HG03378 (cell line): ENCODE results near the gene ABCA2.

Experiments
- ATAC-seq: cut with Tn5 transposase; IDR thresholded peaks from one replicate; pipeline ENCODE4 v1.9.1; 2021; ENCODE audit warnings: mild to moderate bottlenecking, moderate library complexity; ENCODE audit not compliant: unreplicated experiment

Gene ABCA2, protein sequence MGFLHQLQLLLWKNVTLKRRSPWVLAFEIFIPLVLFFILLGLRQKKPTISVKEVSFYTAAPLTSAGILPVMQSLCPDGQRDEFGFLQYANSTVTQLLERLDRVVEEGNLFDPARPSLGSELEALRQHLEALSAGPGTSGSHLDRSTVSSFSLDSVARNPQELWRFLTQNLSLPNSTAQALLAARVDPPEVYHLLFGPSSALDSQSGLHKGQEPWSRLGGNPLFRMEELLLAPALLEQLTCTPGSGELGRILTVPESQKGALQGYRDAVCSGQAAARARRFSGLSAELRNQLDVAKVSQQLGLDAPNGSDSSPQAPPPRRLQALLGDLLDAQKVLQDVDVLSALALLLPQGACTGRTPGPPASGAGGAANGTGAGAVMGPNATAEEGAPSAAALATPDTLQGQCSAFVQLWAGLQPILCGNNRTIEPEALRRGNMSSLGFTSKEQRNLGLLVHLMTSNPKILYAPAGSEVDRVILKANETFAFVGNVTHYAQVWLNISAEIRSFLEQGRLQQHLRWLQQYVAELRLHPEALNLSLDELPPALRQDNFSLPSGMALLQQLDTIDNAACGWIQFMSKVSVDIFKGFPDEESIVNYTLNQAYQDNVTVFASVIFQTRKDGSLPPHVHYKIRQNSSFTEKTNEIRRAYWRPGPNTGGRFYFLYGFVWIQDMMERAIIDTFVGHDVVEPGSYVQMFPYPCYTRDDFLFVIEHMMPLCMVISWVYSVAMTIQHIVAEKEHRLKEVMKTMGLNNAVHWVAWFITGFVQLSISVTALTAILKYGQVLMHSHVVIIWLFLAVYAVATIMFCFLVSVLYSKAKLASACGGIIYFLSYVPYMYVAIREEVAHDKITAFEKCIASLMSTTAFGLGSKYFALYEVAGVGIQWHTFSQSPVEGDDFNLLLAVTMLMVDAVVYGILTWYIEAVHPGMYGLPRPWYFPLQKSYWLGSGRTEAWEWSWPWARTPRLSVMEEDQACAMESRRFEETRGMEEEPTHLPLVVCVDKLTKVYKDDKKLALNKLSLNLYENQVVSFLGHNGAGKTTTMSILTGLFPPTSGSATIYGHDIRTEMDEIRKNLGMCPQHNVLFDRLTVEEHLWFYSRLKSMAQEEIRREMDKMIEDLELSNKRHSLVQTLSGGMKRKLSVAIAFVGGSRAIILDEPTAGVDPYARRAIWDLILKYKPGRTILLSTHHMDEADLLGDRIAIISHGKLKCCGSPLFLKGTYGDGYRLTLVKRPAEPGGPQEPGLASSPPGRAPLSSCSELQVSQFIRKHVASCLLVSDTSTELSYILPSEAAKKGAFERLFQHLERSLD (N-terminal part only)

DNA sequence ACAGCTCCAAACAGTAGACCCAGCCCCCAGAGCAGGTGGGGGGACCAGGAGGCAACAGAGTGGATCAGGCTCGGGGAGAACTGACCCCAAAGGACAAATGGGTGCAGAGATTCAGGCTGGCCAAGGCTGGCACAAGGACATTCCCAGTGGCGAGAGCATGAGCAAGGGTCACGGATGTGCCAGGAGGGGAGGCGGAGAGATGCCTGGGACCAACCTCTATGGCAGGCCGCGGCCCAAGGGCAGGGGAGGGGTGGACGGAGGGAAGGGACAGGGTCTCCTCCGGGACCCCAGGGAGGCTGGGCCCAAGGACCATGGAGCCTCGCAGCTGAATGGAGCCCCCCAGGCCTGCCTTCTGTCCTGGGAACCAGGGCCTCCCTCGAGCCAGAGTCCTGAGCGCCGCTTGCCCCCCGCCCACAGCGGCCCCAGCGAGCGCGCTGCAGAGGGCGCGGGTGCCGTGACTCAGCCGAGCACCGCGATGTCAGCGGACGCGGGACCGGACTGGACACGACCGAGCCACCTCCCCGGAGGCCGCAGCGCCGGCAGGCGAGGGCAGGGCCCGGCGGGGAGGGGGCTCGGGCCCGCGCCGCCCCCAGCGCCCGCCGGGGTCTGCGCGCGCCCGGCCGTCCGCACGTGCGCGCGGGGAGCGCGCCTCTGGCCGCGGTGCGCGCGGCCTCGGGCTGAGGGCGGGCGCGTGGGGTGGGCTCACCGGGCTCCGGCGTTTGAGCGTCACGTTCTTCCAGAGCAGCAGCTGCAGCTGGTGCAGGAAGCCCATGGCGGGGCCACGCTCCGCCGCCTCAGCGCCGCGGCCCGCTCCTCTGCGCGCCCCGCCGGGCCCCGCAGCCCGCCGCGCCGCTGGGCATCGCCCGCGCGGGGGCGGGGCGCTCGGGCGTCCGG is at the start of gene ABCA2:
TSS of gene ABCA2 (minus strand) at position 869 of the 894 bp plus-strand sequence. CDS start at position 772, 97 bp downstream.
- no peak for ATAC-seq

DNA sequence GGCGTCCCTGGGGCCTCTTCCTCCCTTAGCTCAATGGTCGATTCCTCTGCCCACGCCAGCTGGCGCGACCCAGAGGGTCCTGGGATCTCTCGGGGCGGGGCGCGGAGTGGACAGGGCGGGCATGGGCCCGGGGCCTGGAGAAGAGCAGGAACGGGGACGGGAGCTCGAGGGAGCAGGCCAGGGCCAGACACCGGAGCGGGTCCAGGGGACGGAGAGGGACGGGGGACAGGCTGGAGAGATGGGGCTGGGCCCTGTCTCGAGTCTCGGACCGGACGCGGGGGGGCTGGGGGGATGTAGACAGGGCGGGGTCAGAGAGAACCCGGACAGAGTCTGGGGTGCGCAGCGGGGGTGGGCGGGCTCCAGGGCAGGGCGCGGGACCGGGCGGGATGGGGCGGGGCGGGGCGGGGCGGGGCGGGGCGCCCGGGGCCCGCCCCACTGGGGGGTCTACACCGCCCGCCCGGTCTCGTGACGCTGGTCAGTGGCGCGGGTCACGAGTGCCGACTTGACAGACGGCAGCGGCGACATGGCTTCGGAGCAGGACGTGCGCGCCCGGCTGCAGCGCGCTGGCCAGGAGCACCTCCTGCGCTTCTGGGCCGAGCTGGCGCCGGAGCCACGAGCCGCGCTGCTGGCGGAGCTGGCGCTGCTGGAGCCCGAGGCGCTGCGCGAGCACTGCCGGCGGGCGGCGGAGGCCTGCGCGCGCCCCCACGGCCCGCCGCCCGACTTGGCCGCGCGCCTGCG is 49.1 kb upstream of the ABCA2 start, which contains the start of gene UAP1L1:
TSS of gene UAP1L1 (plus strand) at position 508 of the 738 bp plus-strand sequence. CDS start at position 524, 16 bp downstream.
- ATAC-seq: no peak

DNA sequence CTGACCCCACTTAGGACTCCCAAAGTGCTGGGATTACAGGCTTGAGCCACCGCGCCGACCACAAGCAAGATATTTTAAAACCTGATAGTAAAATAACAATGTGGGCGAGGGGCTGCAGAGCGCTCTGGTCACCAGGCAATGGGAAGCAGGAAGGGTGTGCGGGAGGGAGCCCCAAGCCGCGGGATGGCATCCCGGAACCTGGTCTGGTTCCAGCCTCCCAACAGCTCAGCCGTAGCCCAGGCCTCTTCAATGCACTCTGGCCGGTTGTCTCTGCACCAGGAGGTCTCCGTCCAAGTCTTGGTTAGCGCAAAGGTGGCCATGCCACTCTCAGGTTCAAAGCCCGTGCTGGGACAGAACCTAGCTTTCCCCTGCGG is 48.6 kb upstream of the ABCA2 start:
- ATAC-seq: no peak

DNA sequence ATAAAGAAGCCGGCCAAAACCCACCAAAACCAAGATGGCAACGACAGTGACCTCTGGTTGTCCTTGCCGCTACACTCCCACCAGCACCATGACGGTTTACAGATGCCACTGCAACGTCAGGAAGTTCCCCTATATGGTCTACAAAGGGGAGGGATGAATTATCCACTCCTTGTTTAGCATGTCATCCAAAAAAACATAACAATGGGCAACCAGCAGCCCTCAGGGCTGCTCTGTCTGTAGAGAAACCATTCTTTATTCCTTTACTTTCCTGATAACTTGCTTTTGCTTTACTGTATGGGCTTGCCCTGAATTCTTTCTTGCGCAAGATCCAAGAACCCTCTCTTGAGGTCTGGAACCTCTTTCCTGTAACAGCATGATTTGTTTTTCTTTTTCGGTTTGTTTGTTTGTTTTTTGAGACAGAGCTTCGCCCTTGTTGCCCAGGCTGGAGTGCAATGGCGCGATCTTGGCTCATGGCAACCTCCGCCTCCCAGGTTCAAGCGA is 47.3 kb upstream of the ABCA2 start:
- ATAC-seq: no peak

DNA sequence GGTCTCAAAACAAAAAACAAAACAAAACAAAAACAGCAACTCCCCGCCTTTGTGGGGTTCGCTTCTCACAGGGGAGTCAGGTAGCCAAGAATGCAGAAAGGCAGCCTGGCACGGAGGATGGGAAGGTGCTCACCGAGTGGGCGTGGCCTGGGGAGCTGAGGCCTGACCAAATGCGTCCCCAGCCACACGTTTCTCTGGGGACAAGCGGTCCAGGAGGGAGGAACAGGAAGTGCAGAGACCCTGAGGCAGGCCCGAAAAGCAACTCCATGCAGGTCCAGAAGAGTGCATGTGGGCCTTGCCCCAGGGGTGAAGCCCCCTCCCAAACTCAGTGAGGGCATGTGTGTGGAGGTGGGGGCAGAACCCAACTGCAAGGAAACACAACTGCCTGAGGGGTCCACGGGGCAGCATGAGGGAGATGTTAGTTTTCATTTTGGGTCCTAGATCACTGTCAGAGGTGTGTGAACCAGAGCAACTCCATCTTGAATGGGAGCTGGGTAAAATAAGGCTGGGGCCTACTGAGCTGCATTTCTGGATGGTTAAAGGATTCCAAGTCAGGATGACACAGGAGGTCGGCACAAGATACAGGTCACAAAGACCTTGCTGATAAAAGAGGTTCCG is 46.7 kb upstream of the ABCA2 start:
- no peak for ATAC-seq

DNA sequence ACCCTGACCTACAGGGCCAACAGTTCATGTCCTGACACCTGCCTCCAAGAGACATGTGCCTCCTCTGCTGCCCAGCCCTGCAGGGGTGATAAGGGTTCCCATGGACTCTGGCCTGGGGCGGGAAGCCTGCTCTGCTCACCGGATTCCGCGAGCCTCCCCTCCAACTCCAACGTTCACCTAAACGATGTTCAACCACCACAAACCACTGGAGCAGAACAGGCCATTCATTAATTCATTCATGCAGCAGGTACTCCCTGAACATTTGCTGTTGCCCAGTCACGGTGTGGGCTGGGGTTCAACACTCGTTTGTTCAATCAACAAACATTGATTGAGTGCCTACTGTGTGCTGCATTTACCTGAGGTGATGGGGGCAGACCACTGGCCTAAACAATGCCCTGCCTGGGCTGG is 46.0 kb upstream of the ABCA2 start:
- ATAC-seq: no peak

DNA sequence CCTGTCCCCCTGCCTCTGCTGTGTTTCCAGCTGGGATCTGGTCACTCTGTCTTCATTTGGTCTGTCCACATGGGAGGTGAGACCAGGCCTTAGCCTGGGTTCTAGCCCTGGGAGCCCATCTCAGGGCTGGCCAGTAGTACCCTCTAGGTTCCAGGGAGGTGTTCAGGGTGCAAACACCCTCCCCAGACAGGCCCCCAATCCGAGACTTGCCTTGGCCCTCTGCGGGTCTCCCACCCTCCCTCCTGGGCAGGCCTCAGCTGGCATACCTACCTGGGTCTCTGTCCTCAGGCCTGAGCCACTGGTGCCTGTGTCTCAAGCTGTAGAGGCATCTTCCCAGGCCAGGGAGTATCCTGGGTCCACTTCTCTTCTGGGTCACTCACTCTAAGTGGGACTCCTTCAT is 43.2 kb upstream of the ABCA2 start:
- no peak for ATAC-seq

DNA sequence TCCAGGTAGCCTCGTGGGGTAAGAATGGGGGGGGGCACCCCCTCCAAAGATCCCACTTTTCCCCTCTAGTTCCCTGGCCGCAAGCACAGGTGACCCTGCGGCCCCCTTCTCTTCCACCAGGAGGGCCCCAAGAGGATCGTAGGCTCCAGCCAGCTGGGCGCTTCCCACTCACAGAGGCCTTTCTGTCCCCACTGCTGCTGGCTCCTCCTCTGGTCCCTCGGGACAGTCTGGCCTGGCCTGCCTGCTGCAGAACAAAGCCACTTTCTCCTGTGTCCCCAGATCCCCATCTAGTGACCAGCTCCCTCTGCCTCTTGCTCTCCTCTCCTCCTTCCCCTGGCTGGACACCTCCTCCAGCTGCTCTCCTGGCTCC is 42.9 kb upstream of the ABCA2 start:
- ATAC-seq: no peak

DNA sequence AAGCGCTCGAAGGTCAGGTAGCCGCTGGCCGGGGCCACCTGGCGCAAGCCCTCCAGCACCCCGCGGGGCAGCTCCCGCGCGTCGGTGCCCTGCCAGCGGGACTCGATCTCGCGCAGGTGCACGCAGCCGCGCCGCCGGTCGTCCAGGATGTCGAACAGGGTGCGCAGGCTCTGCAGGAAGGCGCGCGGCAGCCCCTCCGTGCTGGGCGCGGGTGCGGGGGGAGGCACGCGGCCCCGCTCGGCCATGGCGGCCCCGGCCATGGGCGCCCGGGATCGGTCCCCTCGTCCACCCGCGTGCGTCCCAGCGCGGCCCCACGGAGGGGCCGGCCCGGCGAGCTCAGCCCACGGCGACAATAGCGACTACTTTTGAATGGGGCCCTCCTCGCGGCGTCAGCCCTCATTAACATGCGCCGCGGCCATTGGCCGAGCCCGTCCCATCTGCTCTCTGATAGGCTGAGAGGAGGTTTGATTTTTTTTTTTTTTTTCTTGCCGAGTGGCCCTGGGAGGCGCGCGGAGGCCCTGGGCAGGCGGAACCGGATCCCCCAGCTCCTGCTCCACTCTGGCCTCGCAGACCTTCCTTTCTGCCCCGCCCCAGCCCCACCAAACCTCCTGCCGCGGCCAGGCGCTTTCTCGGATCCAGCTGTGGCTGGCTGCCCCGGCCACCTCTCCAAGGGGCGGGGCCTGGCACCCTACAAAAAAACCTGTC is 42.3 kb upstream of the ABCA2 start, which contains the start of gene SAPCD2:
TSS of gene SAPCD2 (minus strand) at position 357 of the 705 bp plus-strand sequence. CDS start at position 260, 97 bp downstream.
- peak; percentile 54 for ATAC-seq

DNA sequence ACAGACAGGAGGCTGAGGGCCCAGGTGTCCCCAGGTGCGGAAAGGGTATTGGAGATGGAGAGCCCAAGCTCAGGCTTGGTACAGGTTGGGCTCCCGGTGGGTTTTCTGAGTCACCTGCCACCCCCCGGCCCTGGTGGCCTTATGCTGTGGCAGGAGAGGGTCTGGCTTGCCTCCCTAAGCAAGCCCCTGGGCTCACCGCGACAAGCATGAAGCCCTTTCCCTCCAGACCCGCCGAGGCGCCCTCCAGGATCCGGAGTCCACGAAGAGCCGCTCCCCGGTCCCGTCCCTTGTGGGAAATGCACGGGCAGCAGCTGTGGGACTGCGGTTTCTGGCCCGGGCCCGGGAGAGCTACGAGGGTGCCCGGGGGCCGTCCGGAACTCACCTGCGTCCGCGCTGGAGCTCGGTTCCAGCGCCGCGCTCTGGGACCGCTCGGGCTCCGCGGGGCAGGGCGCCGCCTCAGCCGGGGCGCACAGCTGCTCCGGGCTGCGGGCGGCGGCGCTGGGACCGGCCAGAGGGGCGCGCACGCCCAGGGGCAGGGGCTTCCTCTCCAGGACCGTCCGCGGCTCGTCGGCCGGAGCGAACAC is 41.6 kb upstream of the ABCA2 start:
- ATAC-seq: no peak

DNA sequence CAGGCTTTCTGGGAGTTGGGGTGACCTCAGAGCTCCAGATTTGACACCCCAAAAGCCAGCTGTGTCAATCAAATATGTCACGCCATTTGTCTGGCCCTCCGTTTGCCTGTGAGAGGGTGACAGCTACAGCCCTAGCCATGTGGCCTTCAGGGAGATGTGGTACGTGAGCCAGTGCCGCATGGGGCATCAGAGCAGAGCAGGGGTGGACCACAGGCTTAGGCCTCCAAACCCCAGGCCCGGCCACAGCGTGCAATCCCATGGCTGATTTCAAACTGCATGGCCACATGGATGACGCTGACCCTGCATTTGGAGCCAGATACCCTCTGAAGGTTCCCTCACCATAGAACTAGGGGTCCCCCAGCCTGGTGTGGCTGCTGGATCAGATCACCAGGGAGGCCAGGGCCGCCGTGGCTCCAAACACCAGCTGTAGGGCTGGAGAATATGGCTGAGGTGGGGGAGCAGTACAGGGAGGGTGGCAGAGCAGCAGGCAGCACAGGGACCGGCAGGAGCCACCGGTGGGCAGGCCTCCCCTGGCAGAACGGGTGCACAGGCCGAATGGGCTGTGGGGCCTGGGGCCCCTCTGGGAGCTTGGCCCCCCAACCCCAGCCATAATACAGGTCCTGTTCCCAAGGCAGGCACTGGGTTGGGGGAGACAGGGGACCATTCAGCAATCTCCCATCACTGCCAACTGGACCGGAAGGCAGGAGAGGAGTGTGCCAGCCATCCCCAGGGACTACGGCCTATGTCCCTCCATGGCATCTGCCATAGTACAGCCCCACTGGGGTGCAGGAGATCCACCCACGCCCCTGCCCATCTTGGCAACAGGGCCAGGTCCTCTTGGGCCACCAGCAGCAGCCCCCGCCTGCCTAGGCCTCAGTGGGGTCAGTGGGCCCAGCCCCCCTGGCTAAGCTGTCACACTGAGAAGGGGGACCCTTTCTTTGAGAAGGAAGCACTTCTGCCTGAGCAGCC is 40.8 kb upstream of the ABCA2 start:
- no peak for ATAC-seq

DNA sequence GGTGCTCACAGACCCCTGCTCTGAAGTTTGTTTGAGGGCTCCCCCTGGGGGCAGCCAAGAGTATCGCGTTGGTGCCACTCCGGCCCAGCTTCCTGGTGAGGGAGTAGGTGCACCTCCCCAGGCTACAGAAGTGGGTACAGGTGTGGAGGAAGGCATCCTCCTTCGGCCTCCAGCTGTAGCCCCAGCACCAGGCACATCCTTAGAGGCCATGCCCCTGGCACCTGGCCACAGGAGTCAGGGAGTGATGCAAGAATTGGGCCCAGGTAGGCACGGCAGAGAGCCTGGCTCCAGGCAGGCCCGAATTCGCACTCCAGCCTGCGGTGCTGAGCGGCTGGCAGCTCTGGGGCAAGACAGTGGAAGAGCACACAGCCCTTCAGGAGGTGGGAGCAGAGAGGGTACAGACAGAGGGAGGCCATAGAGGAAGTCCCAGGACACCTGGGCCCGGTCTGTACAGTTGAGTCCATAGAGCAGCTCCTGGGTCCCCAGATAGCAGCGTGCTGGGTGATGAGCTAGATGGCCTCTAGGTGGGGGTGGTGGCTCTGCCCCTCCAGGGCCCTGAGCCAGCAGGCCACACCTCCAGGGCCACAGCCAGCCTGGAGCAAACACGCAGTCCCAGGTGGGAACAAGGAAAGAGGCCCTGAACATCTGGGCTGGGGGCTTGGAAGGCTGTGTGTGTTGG is 40.0 kb upstream of the ABCA2 start:
- no peak for ATAC-seq

DNA sequence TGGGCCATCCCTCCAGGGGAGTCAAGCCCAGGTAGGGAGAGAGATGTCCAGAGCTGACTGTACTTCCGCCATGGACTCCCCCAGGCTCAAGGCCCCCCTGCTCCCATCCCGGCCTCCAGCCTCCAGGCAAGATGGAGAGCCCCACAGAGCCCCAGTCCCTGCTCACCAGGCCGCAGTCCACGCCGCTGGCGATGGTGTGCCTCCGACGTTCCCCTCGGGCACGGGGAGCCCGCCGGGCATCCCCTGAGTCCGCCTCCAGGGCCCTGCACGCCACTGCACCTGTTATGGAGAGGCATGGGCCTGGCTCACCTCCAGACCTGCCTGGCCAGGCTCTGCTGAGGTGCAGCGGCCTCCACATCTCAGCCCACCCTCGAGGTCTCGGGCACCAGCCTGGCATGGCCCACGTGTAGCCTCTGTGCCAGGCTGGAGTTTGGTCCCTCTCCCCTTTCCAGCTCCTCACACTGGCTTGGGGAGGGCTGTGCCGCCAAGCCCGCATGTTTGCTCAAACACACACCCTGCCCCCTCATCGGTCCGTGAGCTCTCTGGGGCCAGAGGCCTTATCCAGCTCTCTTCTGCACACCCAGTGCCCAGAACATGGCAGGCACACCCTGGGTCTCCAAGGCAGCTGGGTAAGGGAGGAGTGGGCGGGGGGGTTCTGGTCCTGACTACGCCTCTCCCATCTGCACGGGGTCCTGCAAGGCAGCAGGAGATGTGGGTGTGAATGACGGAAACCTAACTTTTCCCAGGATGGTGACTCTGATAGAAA is 38.2 kb upstream of the ABCA2 start:
- no peak for ATAC-seq

DNA sequence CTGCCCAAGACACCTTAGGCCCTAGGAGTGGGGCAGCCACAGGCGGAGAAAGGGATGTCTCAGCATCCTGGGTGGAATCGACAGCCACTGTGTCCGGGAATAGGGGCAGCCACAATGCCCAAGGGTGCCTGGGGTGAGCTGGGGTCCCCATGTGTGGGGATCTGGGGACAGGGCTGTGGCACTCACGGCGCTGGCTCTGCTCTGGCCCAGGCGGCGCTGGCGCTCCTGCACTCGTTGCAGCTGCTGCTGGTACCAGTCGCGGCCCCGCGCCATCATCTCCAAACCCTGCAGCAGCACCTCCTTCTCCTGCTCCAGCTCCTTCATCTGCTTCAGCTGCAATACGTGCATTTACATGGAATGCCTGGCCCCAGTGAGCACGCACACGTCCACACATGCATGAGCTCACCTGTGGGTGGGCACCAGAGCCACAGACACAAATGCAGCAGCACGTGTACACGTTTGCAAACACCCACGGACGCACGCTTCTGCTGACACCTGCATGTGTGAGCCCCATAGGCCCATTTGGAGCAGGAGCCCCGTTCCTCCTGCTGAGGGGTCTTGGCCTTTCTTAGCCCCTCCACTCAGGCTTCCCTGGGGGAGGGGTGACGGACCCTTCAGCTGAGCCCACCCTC is 37.4 kb upstream of the ABCA2 start:
- ATAC-seq: no peak

DNA sequence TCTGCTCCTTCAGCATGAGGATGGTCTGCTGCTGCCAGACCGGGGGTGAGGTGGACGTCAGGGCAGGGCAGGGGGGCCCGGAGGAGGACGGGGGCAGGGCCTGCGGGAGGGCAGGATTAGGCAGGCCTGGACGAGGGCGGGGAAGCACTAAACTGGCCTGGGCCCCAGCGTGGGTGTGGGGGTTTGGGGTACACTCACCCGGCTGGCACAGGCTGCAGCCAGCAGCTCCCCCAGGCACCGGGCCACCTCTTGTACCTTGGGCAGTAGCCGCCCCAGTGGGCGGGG is 36.8 kb upstream of the ABCA2 start:
- ATAC-seq: no peak
